CD14-positive monocyte (primary cell): Measurements from ENCODE around the gene NEURL1B. TPM values are rescaled to one million over a fixed set of nuclear protein-coding genes. Genes with fewer than 3 reads are reported as not detected.
A peak's percentile ranks its signal among the peaks of the same experiment; 100 is the strongest.

Experiments
- DNase-seq, 3 donors: peaks; one replicate each; pipeline ENCODE4 v3.0.0-alpha.2; 2011 to 2022
- H2AFZ ChIP-seq: 2 replicates; pipeline ENCODE4 v1.6.0; 2012; ENCODE audit warnings: mild to moderate bottlenecking, low read depth, low read length, inconsistent platforms; ENCODE audit not compliant: insufficient read depth, poor library complexity, severe bottlenecking
- H3K27ac ChIP-seq, 2 donors: 1 replicate in 1 of 2; 2 replicates in 1 of 2; pipeline ENCODE4 v1.5.1; 2012 to 2013; ENCODE audit warnings: low read length in 2 of 2, control low read depth in 1 of 2, inconsistent platforms in 1 of 2, low read depth in 1 of 2, mild to moderate bottlenecking in 1 of 2
- H3K27me3 ChIP-seq, 2 donors: one replicate each; pipeline versions ENCODE4 v1.6.0 to v1.6.1; 2011 to 2013; ENCODE audit warnings: low read length in 2 of 2; ENCODE audit not compliant: control insufficient read depth in 2 of 2, insufficient read depth in 2 of 2
- H3K36me3 ChIP-seq, 2 donors: replicated peaks in 1 of 2; 1 replicate in 1 of 2; 2 replicates in 1 of 2; pipeline versions ENCODE4 v1.5.1 to v1.6.1; 2012 to 2013; ENCODE audit warnings: low read length in 2 of 2, control low read depth in 1 of 2, inconsistent platforms in 1 of 2, mild to moderate bottlenecking in 1 of 2; ENCODE audit not compliant: insufficient read depth in 2 of 2, control insufficient read depth in 1 of 2
- H3K4me1 ChIP-seq, 2 donors: 1 replicate in 1 of 2; 2 replicates in 1 of 2; pipeline versions ENCODE4 v1.5.1 to v1.6.1; 2012 to 2013; ENCODE audit warnings: low read length in 2 of 2, control low read depth in 1 of 2, inconsistent platforms in 1 of 2, mild to moderate bottlenecking in 1 of 2, moderate library complexity in 1 of 2; ENCODE audit not compliant: insufficient read depth in 2 of 2, control insufficient read depth in 1 of 2
- H3K4me2 ChIP-seq: replicated peaks from 2 replicates; pipeline ENCODE3; 2012; ENCODE audit warnings: low read length, moderate library complexity, mild to moderate bottlenecking; ENCODE audit not compliant: poor library complexity, severe bottlenecking; ENCODE audit errors: extremely low read depth
- H3K4me3 ChIP-seq, 3 experiments: fragments of 200-600 bp in 1 of 3; sonication (generic) in 1 of 3; replicated peaks in 1 of 3; 1 replicate in 2 of 3; 2 replicates in 1 of 3; pipeline ENCODE4 v1.5.1; 2011 to 2013; ENCODE audit warnings: low read length in 3 of 3, mild to moderate bottlenecking in 3 of 3, control low read depth in 2 of 3, low read depth in 2 of 3, inconsistent platforms in 1 of 3, moderate library complexity in 1 of 3
- H3K79me2 ChIP-seq: 2 replicates; pipeline ENCODE4 v1.6.0; 2012; ENCODE audit warnings: mild to moderate bottlenecking, control low read depth, inconsistent platforms, low read length, moderate library complexity; ENCODE audit not compliant: insufficient read depth
- H3K9ac ChIP-seq: 2 replicates; pipeline ENCODE4 v1.6.0; 2017; ENCODE audit warnings: low read length, mild to moderate bottlenecking; ENCODE audit not compliant: insufficient read depth, poor library complexity, severe bottlenecking
- H3K9me3 ChIP-seq, 2 donors: replicated peaks in 1 of 2; 1 replicate in 1 of 2; 2 replicates in 1 of 2; pipeline versions ENCODE4 v1.5.1 to v1.6.1; 2012 to 2013; ENCODE audit warnings: low read length in 2 of 2, control low read depth in 1 of 2; ENCODE audit not compliant: control insufficient read depth in 1 of 2, insufficient read depth in 1 of 2
- H4K20me1 ChIP-seq: 2 replicates; pipeline ENCODE4 v1.6.0; 2012; ENCODE audit warnings: mild to moderate bottlenecking, low read length, control low read depth, moderate library complexity; ENCODE audit not compliant: insufficient read depth
- H3K27ac Mint-ChIP-seq, 7 donors: one replicate each; pipeline ENCODE4 v1.8.0; 2020; ENCODE audit warnings: mild to moderate bottlenecking in 7 of 7, mixed read lengths in 7 of 7, moderate library complexity in 6 of 7, inconsistent platforms in 2 of 7
- H3K27me3 Mint-ChIP-seq, 3 donors: one replicate each; pipeline ENCODE4 v1.8.0; 2021 to 2022; ENCODE audit warnings: low read depth in 3 of 3, mild to moderate bottlenecking in 3 of 3, mixed read lengths in 3 of 3, moderate library complexity in 3 of 3, inconsistent platforms in 1 of 3
- H3K36me3 Mint-ChIP-seq, 2 donors: one replicate each; pipeline ENCODE4 v1.8.0; 2020; ENCODE audit warnings: mixed read lengths in 2 of 2, inconsistent platforms in 1 of 2, mild to moderate bottlenecking in 1 of 2
- H3K4me1 Mint-ChIP-seq: one replicate; pipeline ENCODE4 v1.8.0; 2020; ENCODE audit warnings: mild to moderate bottlenecking, mixed read lengths
- H3K4me3 Mint-ChIP-seq, 2 donors: one replicate each; pipeline ENCODE4 v1.8.0; 2020; ENCODE audit warnings: mild to moderate bottlenecking in 2 of 2, mixed read lengths in 2 of 2, moderate library complexity in 1 of 2
- H3K9me3 Mint-ChIP-seq, 7 donors: one replicate each; pipeline ENCODE4 v1.8.0; 2020 to 2022; ENCODE audit warnings: mixed read lengths in 7 of 7, mild to moderate bottlenecking in 6 of 7, moderate library complexity in 6 of 7, inconsistent platforms in 2 of 7
- CTCF ChIP-seq: fragments of 200-600 bp; IDR thresholded peaks from one replicate; pipeline ENCODE4 v1.8.0; 2022; ENCODE audit warnings: antibody characterized with exemption, mild to moderate bottlenecking
- WGBS: methylation state at CpG from one replicate; pipeline ENCODE4 v1.1.5; 2013; ENCODE audit warnings: missing lambda C conversion rate; ENCODE audit not compliant: insufficient coverage; 5-methylcytosine and 5-hydroxymethylcytosine counted together
- intact Hi-C, 2 donors: fragments of 100-400 bp; cut with micrococcal nuclease; formaldehyde crosslinking; loops; one replicate each; pipeline versions ENCODE4 v1.15.0 to v1.15.1; 2023
- polyA plus RNA-seq, 3 donors: library from polyadenylated mRNA; depleted of rRNA in 1 of 3; unstranded in 2 of 3; stranded (reverse) in 1 of 3; fragments of 300-500 nt in 2 of 3; fragments of >200 nt in 1 of 3; fragmentation: Illumina TruSeq in 2 of 3; gene quantifications; 1 replicate in 2 of 3; 2 replicates in 1 of 3; pipeline ENCODE4 v1.2.3, GENCODE V29; 2012 to 2021

NEURL1B gene
- polyA plus RNA-seq, 3 donors, result 0.01 TPM; not detected in 2

GRCh38 chr5:172680921-172681320, 39.9 kb downstream of the NEURL1B start:
- no peaks in the 10 kb centered on the region for H3K36me3 ChIP-seq
- no peak for TF ChIP-seq CTCF
- Mint-ChIP-seq H3K27ac (peak overlapping the region in 4 of 7 donors; percentile 5 to 76 (median 36)), H3K4me3 (no peak overlapping the region), H3K36me3 (peaks cover 8 to 14% of the 10 kb centered on the region in 2 donors), H3K4me1 (peaks cover 17% of the 10 kb centered on the region), H3K27me3 (peaks cover 6 to 11% (median 11%) of the 10 kb centered on the region in 3 donors), H3K9me3 (peaks cover 7 to 13% (median 11%) of the 10 kb centered on the region in 7 donors)
- no peak overlapping the region for H2AFZ ChIP-seq
- no peaks in the 10 kb centered on the region for H3K79me2 ChIP-seq
- intact Hi-C loops, result no loop called here
- WGBS, result 23% methylated on average over 2 of the region's 5 CpGs
- peak; percentile 52 to 80 (median 67) for DNase-seq
- H4K20me1 ChIP-seq, result no peaks in the 10 kb centered on the region
- no peak overlapping the region for H3K9ac ChIP-seq
- H3K27me3 ChIP-seq, result peaks cover 0 to 7% of the 10 kb centered on the region in 2 donors
- H3K9me3 ChIP-seq, result peaks cover 0 to 9% of the 10 kb centered on the region in 2 donors
- peaks cover 0 to 4% of the 10 kb centered on the region in 2 donors for H3K4me1 ChIP-seq
- H3K27ac ChIP-seq, result no peak overlapping the region
- no peak overlapping the region for H3K4me2 ChIP-seq
- no peak overlapping the region for H3K4me3 ChIP-seq

DNA sequence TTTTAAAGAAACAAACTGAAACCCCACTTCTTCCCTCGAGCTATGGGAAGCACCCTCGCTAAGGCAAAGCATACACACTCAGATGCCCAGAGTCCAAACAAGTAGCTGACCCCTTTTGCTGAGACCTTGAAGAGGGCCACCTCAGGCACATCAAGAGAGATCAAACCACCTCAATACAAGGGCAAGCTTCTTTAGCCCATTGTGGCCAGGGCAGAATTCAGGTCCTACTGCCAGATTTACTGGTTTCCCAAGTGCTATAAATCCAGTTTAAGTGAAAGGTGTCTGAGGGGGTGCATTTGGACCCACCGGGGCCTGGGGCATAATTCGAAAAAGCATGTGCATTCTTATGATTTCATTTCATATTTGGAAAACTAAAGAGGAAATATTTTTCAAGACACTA, 40.4 kb downstream of the NEURL1B start:
- intact Hi-C loops, result no loop called here
- Histone ChIP-seq H3K4me1 (peaks cover 0 to 4% of the 10 kb centered on the region in 2 donors), H3K9me3 (peaks cover 0 to 9% of the 10 kb centered on the region in 2 donors), H3K4me2 (no peak overlapping the region), H3K9ac (no peak overlapping the region), H4K20me1 (no peaks in the 10 kb centered on the region), H3K79me2 (no peaks in the 10 kb centered on the region), H3K4me3 (no peak overlapping the region), H3K27me3 (peaks cover 0 to 7% of the 10 kb centered on the region in 2 donors), H2AFZ (no peak overlapping the region), H3K36me3 (no peaks in the 10 kb centered on the region), H3K27ac (no peak overlapping the region)
- WGBS, result no CpG with 5 or more reads among the region's 4 CpGs
- no peak for TF ChIP-seq CTCF
- peaks cover 7 to 13% (median 11%) of the 10 kb centered on the region in 7 donors for H3K9me3 Mint-ChIP-seq
- H3K4me1 Mint-ChIP-seq, result peaks cover 17% of the 10 kb centered on the region
- peaks cover 6 to 11% (median 11%) of the 10 kb centered on the region in 3 donors for H3K27me3 Mint-ChIP-seq
- DNase-seq, result no peak
- peaks cover 8 to 14% of the 10 kb centered on the region in 2 donors for H3K36me3 Mint-ChIP-seq
- no peak overlapping the region for H3K4me3 Mint-ChIP-seq
- peak overlapping the region in 1 of 7 donors; percentile 26 for H3K27ac Mint-ChIP-seq
